Measurements from ENCODE around the gene TLE1. TPM values are rescaled to one million over a fixed set of nuclear protein-coding genes. Genes with fewer than 3 reads are reported as not detected.

Gene TLE1
- total and polyA plus RNA-seq, 2 of the 4 experiments (the other 2 are of a cell fraction): 36.0 to 51.0 TPM

DNA sequence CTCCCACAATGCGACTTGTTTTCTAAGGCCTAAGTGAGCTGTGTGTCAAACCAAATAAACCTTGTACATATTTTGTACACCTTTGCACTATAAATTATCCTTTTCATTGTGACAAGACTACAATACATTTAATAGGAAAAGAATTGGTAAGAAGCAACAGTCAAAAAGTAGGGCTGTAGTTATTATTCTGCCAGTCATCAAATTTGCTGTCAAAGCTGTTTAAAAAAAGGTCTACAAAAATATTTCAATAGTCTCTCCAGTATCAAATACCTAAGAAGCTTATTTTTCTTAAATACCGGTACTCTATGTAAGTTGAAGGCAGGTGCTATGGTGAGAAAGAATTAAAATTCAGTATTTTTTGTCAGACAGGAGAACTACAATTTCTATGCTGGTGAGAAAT, 40.5 kb downstream of the TLE1 start:
- ATAC-seq (ENCODE audit: low read depth) (no peak), DNase-seq (no peak)
- H3K9me3 ChIP-seq (ENCODE audit: control insufficient read depth, insufficient read depth, low read length): no peaks in the 10 kb centered on the region
- no peak overlapping the region for H2BK20ac ChIP-seq (ENCODE audit: low read depth, low read length)
- H4K20me1 ChIP-seq (ENCODE audit: insufficient read depth, low read length): peaks cover 4% of the 10 kb centered on the region; the same call in 1 of the 2 replicates
- H2BK5ac ChIP-seq (ENCODE audit: low read depth, low read length, poor library complexity, severe bottlenecking): no peak overlapping the region
- WGBS, 2 experiments (ENCODE audit: extremely low coverage in 2 of 2, insufficient read length in 1 of 2): no CpG with 5 or more reads among the region's 2 CpGs
- H4K91ac ChIP-seq (ENCODE audit: insufficient read depth, low read depth, low read length): no peak overlapping the region
- H3K27me3 ChIP-seq (ENCODE audit: control insufficient read depth, insufficient read depth, low read length): no peaks in the 10 kb centered on the region
- H4K5ac ChIP-seq (ENCODE audit: low read depth, low read length): no peak overlapping the region
- peaks cover 8% of the 10 kb centered on the region for H3K9me1 ChIP-seq (ENCODE audit: insufficient read depth, low read length)
- H2AFZ ChIP-seq (replicated peaks; ENCODE audit: low read length, poor library complexity): no peak overlapping the region
- H2AK5ac ChIP-seq (ENCODE audit: low read depth, low read length): no peak overlapping the region
- intact Hi-C loops (cut with micrococcal nuclease) (no loop called here), in situ Hi-C loops (cut with MboI; ENCODE audit: low sequenced_read_pairs) (no loop called here), dilution Hi-C loops (cut with HindIII; ENCODE audit: low sequenced_read_pairs, unreplicated experiment) (no loop called here)
- ChIA-PET POLR2A (ENCODE audit: unreplicated experiment) (no interaction called here), CTCF (no interaction called here)
- peaks cover 15% of the 10 kb centered on the region for H3K36me3 ChIP-seq (ENCODE audit: control insufficient read depth, insufficient read depth, low read length)
- no peak overlapping the region for H2AK9ac ChIP-seq (replicated peaks; ENCODE audit: low read depth, low read length, poor library complexity)
- no peak overlapping the region for H3K14ac ChIP-seq (replicated peaks; ENCODE audit: low read depth, low read length)
- TF ChIP-seq, protein P1, sequence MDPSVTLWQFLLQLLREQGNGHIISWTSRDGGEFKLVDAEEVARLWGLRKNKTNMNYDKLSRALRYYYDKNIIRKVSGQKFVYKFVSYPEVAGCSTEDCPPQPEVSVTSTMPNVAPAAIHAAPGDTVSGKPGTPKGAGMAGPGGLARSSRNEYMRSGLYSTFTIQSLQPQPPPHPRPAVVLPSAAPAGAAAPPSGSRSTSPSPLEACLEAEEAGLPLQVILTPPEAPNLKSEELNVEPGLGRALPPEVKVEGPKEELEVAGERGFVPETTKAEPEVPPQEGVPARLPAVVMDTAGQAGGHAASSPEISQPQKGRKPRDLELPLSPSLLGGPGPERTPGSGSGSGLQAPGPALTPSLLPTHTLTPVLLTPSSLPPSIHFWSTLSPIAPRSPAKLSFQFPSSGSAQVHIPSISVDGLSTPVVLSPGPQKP (IDR thresholded peaks at IDR 0.05; ENCODE audit: borderline replicate concordance, low read depth, low read length): no peak
- 0 out of 2 replicates have a peak, but pooled peaks have one; percentile 8 for TF ChIP-seq MAFK (IDR thresholded peaks at IDR 0.05; ENCODE audit: low read depth, low read length)
- no peak overlapping the region for H3K27ac ChIP-seq (ENCODE audit: insufficient read depth, low read length)
- H3K4ac ChIP-seq (ENCODE audit: low read depth, low read length): no peak overlapping the region
- H3K23ac ChIP-seq (ENCODE audit: low read depth, low read length): no peak overlapping the region
- H3K4me1 ChIP-seq (ENCODE audit: control insufficient read depth, insufficient read depth, low read length): peaks cover 10% of the 10 kb centered on the region
- H3K4me2 ChIP-seq (ENCODE audit: low read depth, low read length): no peak overlapping the region
- H2BK120ac ChIP-seq (ENCODE audit: low read depth, low read length): no peak overlapping the region
- H3K4me3 ChIP-seq (ENCODE audit: insufficient read depth, low read depth, low read length): no peak overlapping the region
- peaks cover 20 to 29% of the 10 kb centered on the region in 2 experiments for H3K79me1 ChIP-seq (ENCODE audit: low read depth in 1 of 2, low read length in 2 of 2)
- no peak overlapping the region for H3K56ac ChIP-seq (ENCODE audit: extremely low read depth, insufficient read depth, low read length)
- H4K8ac ChIP-seq (ENCODE audit: low read depth in 2 of 2, low read length in 2 of 2): no peak overlapping the region
- no peak overlapping the region for H2BK15ac ChIP-seq (ENCODE audit: low read depth, low read length)
- no peak overlapping the region for H3K18ac ChIP-seq (ENCODE audit: low read depth, low read length)
- no TSS peak for BruUV-seq (replicated peaks)
- no peak overlapping the region for H3K9ac ChIP-seq (ENCODE audit: low read depth, low read length)

All from IMR-90 (cell line).